Inferior parietal cortex (tissue), 1 donor: Measurements from ENCODE around the gene CBFA2T3.

Experiments used
- DNase-seq: peaks from one replicate; pipeline ENCODE4 v3.0.0-alpha.2; 2016; ENCODE audit errors: extremely low spot score

The CBFA2T3 gene

DNA sequence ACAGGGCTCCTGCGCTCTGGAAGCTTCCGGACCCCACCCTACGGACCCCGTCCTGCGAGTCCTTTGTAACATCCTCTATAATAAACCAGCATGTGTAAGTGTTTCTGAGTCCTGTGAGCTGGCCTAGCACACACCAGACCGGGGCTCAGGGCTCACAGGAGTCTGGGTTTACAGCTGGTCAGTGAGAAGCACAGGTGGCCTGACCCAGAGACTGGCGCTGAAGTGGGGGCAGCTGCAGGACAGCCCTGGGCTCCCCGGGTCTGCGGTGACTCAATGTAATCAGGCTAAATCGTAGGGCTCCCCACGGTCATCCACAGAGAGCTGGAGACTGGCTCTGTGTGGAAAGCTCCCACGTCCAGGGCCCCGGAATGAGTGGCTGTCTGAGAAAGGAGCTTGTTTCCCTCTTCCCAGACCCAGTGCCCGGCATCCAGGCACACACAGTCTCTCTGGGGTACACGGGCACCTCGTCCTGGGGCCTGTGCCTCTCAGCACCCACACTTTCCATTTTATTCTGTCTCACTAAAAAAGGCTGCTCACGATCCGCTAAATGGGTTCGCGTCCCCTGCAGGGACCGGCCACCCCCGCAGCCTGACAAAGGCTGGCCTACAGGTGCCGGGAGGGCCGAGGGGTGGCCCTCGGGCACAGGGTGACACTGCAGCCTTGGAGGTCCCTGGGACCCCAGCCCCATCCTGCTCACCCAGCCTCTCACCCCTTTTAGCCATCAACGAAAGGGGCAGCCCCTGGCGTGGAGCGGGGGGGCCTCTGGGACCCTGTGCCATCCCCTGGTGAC, 18.9 kb upstream of the CBFA2T3 start:
- DNase-seq = no peak

DNA sequence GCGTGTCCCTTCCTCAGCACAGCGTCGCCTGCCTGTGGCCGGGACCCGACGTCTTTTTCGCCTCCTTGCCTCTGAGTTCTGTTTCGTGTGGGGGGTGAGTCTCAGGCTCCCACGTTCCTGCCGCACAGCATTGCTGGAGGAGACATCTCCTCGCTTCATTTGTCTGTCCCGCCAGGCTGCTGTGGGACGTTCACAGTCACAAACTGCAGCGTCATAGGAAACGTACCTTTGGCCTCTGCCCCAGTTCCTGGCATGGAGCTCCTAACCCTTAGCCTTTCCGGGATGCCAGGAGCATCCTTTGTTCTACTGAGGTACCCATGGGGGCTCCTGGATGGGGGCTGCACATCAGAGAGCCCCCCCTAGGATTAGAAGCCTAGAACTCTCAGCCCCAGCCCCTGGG, 18.2 kb upstream of the CBFA2T3 start:
- no peak for DNase-seq

DNA sequence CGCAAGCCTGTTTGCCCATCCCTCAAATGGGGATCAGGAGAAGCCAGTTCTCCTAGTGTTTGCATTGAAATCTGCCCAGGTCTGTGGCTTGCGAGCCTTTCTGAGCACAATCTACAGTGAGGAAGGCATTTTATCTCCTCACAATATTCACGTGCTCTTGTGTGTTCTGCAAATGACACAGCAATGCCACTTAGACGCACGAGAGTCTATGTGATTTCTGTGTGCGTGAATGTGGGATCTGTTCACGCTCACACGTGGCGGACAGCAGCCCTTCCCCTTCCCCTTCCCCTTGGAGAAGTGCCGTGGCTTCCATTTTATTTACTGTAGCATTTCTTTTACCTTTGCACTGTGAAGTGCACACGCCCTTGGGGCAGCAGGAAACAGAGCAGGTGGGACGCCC, 17.7 kb upstream of the CBFA2T3 start:
- DNase-seq = no peak

DNA sequence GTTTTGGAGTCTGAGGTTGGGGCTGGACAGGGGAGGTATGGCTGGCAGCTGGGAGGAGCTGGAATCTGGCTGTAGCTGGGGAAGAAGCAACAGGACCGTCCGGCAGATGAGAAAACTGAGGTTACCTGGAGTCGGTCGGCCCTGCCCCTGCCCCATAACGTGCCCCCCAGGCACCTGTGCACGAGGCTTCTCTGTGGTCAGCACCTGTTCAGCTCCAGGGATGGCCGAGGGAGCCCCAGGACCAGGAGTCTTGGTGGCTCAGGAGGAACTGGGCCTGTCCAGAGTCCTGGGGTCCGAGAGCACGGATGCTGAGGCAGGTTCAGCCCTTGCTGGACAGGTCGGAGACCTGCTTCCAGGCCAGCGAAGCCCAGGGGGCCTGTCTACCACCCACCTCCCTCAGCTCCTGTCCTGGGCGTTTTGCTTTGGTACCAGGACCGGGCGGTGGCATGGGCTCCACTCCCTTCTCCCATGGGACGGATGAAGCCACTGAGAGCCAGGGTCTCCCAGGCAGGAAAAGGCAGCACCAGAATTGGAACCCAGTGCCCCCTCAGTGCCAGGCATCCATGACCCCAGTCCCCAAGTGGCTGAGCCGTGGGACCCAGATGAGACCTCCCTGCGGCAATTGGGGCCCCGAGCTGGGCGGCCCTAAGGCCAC, 17.1 kb upstream of the CBFA2T3 start:
- DNase-seq = no peak

DNA sequence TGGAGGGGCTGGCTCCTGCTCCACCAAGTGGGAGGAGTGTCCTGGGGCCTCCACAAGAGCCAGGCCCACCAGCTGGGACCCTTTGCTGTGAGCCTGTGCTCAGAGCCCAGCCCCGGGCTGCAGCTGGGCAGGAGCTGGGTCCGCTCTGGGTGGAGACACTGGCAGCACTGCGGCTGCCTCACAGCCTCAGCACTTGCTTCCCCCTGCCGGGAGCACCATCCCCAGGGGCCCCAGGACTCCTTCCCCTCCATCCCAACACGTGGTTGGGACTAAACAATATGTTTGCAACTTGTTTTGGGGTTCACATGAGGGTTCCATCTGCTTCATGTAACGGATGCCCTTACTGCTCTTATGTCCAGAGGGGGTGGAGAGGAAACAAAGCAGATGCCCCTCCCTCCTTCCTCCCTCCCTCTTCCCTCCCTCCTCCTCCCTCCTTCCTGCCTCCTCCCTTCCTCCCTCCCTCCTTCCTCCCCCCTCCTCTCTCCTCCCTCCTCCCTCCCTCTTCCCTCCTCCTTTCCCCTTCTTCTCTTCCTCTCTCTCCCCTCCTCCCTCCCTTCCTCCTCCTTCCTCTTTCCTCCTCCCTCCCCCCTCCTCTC, 16.3 kb upstream of the CBFA2T3 start:
- no peak for DNase-seq

DNA sequence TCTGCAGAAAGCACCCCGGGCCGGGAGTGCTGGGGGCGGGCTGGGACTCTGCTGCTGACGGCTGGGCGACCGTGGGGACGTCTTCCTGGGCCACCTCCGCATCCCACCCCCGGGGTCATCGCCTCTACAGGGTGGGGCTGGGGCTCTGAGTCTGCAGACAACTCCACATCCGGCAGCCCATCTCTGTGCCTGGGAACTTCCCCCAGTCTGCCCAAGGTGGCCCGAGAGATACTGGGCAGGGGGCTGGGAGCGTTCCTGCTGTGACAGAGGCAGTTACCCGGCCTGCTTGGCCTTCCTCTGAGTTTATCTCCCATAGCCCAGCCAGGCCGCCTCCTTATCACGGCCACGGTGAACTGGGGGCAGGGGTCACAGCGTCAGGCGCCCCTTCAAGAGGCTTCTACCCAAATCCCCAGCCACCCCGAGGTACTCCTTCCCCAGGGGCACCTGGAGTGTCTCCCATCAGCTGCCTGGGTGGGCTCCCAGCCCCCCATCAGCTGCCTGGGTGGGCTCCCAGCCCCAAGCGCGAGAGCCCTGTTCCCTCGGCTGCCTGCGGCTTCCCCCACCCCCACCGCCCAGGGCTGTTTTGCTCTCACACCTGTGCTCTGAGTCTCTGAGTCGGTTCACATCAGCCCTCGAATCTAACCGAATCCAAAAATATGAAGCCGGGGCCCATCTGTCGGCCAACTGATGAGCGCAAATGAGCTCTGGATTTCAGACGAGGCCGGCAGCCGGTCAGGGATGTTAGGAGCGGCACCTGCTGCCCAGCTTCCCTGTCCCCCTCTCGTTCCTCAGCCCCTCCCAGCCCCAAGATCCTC, 15.6 kb upstream of the CBFA2T3 start:
- peak; percentile 38 for DNase-seq

DNA sequence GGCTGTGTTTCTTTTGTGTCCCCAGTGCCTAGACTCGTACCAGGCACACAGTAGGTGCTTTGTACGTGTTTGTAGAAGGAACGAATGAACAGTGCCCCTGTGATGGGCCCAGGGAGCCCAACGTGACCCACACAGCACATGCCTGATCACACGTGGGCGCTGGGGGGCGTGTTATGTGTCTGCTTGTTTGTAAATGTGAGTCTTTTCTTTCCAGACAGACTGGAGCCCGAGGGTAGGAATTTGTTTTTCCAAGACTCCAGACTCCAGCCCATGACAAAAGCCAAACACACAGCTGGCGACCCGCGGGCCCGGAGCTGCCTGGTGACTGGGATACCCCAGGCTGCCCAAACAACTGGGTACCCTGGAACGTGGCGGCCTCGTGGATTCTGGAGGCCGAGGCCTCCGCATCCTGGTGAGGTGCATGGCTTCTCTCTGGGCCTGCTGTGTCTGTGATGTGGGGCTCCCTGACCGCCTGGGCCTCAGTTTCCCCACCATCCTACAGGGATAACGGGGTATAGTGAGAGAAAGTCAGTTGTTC, 14.9 kb upstream of the CBFA2T3 start:
- no peak for DNase-seq

DNA sequence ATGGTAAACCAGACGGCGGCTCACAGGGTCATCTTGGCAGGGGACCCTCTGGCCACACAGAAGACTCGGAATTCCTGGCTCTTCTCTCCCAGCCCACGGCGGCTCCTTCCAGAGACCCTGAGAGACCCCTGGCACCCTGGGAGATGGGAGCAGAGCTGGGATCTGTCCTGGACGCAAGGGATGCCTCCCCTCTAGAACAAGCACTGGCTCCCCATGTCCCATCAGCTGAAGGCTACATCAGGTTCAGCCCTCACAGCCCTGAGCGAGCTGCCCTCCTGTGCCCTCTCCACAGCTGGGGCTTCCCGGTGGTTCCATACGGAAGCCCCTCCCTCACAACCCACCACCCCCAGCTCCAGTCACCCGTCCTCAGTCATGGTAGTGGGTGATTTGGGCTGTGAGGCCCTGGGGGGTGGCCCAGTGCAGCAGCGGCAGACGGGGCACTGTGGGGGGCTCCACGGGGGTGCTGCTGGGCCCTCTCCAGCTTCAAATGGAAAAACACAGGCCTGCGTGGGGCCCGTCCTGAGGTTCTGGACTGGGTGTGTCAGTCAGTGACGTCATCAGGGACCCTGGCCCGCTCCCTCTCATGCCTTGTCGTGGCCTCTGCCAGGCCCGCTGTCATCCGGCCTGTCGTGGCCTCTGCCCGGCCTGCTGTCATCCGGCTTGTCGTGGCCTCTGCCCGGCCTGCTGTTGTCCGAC, 13.0 kb upstream of the CBFA2T3 start:
- no peak for DNase-seq

DNA sequence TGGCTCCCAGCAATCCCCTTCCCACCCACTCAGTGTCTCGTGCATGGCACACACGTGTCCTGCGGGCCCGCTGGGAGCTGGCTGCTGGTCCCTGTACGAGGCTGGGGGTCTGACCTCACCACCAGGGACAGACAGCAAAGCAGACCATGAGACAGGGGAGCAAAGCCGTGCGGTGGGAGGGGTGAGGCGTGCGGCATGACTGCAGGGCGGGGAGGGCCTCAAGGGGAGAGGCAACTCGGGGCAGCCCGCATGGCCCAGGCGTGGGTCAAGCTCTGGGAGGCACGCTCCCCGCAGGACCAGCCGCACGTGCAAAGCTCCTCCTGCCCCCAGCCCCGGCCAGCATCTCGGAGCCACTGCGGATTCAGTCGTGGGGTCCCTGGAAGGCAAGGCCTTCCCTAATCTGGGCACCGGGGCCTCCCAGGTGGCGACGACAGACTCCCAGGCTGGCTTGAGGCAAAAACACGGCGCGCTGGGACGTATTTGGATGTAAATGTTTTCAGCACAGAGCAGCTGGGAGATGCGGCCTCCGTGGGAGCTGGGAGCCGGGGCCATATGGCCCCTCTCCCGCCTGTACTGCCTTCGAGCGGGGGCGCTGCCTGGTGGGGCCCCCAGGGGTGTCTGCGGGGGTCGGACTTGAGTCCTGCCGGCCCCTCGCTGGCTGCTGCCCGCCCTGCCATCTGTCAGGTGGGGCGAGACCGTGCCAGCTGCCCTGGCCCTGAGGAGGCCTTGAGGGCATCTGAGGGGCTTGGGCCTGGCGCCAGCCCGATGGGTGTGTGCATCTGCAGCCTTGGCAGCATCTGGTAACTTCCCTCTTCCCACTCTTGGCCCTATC, 12.2 kb upstream of the CBFA2T3 start:
- DNase-seq = no peak

DNA sequence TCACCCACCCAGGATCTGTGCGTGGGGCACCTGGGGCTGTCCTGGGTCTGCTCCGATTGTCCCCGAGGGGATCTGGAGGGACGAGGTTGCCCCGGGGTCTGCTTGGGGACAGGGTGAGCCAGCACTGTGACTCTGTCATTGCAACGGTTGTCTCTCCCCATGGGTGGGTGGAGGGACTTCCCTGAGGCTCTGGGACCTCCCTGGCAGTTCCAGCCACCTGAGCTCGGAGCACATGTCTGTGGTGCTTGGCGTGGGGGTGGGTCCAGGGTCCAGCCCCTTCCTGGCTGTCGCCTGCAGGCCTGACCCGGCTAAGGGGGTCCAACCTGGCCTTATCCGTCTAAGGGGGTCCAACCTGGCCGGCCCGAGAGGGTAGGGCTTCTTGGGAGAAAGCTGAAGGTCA, 8.5 kb upstream of the CBFA2T3 start:
- no peak for DNase-seq

DNA sequence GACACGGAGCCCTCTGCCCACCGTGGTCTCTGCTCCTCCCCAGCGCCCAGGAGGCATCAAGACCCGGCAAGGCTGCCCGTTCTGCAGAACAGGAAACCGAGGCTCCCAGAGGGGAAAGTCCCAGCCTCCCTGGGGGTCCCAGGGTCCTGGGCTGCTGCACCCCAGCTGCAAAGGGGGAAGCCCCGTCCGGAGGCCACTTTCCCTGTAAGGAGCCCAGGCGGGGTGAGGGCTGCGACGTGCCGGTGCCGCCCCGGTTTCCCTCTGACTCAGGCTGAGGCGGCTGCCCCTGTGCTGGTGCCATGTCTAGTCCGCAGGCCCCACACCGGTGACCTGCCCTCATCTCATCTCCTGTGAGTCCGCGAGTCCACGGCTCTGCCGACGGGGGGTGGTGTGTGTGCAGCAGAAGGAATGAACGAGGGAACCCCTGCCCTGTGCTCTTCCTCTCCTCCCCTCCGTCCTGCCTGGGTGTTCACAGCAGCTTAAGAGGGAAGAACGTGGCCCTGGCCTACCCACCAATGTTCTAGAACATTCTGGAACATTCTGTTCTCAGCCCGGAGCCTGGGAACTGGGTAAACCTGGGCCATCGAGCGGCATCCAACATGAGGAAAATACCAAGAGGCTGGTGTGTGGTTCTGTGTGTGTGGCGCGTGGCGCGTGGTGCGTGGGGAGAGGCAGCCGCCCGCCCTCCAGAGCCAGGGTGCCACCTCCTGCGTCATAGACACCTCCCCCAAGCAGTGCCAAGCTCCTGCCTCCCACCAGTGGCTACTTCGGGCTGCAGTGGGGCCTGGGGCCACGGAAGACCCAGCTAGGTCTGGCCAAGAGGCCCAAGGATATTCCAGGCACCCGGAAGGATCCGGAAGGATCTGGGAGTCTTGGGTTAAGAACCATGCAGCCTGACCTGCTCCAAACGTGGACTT, 7.0 kb upstream of the CBFA2T3 start:
- DNase-seq = no peak

DNA sequence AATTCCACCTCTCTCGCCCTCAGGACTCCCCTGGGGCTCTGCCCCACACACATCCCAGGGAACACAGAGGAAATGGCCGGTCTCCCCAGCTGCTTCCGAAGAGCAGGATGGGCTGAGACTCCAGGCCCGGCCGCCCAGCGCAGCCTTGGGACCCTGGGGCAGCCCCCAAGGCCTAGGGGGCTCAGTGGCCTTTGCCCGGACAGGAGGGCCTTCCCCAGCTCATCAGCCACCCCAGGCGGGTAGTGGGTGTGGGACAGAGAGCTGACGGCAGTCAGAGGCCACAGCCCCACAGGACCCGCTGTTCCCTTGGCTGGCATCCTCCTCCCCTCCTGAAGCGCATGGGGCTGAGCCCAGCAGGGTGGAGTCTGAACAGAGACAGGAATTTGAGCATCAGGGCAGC, 6.2 kb upstream of the CBFA2T3 start:
- no peak for DNase-seq

DNA sequence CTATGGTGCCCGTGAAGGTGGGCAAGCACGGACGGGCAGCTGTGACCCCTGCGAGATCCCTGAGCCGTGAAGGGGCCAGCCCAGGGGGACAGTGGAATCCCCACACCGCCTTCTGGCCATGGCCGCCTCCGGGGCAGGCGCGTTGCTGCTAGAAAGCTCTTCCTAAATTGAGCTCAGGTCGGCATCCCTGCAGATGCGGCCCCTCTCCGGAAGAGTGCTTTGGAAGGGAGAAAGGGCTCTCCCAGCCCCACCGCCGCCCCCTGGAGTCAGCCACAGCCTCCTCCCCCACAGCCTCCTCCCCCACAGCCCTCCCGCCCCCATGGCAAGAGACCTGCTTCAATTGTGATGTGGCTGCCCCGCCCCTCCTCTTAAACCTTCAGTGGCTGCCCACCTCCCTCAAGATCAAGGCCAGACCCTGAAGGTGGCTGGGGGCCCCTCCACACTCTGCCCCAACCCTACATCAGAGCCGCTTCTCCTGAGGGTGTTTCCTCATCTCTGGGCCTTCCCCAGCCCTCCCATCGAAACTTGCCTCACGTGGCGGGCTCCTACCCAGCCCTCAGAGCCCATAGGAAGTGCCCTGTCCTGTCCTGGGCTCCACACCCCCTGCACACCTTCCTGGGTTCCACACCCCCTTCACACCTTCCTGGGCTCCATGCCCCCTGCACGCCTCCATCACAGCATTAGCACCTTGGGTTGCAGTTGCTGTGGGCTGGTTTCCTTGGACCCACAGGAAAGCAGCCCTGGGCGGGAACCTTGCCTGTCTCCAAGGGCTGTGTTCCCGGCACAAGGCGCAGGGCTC, 5.5 kb upstream of the CBFA2T3 start:
- DNase-seq = no peak

DNA sequence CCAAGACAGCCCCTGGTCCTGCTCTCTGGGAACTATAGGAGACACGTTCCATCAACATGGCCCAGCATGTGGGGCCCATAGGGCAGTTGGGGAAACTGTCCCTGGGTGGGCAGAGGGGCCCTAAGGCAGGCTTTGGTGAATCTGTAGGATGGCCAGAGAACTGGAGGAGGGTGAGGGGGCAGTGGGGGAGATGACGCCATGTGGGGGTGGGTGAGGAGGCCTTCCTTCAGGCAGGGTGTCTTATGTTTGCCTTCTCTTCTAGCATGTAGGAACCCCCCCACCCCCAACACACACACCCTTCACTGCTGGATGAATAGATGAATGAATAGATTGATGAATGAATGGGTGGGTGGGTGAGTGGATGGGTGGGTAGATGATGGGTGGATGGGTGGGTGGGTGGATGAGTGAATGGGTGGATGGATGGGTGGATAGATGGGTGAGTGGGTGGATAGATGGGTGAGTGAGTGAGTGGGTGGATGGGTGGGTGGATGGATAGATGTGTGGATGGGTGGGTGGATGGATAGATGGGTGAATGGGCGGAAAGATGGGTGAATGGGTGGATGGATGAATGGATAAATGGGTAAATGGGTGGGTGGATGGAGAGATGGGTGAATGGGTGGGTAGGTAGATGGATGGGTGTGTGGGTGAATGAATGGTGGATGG, 2.5 kb upstream of the CBFA2T3 start:
- no peak for DNase-seq

DNA sequence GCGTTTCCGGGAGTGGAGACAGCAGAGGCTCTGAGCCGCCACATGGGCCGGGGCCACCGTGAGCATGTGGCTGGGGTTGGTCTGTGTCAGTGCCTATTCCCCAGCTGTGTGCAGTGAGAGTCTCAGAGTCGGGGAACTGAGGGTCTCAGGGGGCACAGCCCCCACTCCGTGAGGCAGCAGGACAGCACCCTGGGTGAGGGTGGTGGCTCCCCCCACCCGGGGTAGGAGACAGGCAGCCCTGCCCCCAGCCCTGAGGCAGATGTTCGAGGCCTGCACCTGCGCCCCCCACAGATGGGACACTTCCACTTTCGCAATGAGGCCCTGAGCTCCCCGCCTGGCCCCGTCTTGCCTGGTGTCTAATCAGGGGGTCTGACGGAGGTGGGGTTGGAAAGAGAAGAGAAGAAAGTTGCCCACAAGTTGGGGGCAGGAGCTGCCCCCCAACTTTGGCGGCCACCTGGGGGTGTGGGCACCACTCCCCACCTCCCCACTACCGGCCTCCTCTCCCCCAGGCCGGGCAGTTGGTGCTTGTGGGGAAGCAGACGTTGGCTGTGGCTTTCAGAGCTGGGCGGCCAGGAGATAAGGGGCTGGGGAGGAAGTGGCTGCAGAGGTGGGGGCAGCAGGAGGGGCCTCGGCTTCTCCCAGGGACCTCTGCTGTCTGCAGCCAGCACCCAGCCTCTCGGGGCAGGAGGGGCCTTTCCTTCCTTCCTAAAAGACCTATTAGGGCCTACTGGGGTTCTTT, 1.8 kb upstream of the CBFA2T3 start:
- DNase-seq = no peak

DNA sequence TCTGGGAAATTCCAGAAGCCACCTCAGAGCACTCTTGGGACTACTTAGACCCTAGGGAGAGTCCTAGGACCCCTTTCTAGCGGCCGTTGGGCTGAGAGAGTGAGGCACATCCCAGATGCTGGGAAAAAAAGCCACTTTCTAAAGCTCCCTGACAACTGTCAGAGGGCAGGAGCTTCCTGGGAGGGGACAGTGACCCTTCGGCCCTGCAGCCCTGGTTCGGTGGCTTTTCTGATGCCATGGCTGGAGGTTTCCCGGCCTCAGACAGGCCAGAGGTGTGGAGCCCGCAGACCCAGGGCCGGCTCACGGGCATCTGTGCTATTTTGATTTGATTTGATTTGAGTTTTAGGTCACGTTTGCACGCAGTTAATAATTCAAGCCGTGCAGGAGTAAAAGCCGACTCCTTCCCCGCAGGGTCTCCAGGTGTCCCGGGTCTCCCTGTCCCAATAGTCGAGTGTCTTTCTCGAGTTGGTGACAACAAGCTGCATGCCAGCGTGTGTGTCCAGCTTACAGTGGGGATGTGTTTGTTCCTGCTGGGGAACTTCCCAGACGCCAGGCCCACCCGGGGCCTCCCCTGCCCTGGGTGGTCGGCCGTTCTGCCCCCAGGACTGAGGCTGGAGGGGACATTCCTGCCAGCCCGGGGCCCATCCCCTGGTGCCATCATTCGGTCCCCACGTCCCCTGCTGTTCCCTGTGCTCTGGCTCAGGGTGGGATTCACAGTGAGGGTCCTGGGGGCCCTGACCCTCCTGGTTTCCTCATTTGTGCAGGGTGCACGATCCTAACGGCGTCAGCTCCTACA, 1.0 kb upstream of the CBFA2T3 start:
- no peak for DNase-seq
